HG03280 (cell line): ENCODE measurements around the gene NFAM1.

ENCODE experiments used
- ATAC-seq: cut with Tn5 transposase; IDR thresholded peaks from one replicate; pipeline ENCODE4 v1.9.1; 2021; ENCODE audit warnings: mild to moderate bottlenecking, moderate library complexity; ENCODE audit not compliant: unreplicated experiment

Gene NFAM1

GRCh38 chr22:42337356-42337755 is 94.8 kb downstream of the NFAM1 start:
- no peak for ATAC-seq

GRCh38 chr22:42336527-42337227 is 95.5 kb downstream of the NFAM1 start:
- ATAC-seq, result no peak

- no peak for ATAC-seq
Observed at GRCh38 chr22:42335839-42336378, 96.3 kb downstream of the NFAM1 start.

- ATAC-seq, result no peak
Observed at GRCh38 chr22:42334875-42335512, 97.2 kb downstream of the NFAM1 start.

- no peak for ATAC-seq
Observed at GRCh38 chr22:42333544-42333943, 98.7 kb downstream of the NFAM1 start.

- no peak for ATAC-seq
Observed at GRCh38 chr22:42332089-42332488, 100.1 kb downstream of the NFAM1 start.

GRCh38 chr22:42331014-42331413 is 101.2 kb downstream of the NFAM1 start:
- ATAC-seq, result no peak
